ENCODE results near the gene ETV4. TPM values are rescaled to one million over a fixed set of nuclear protein-coding genes. Genes with fewer than 3 reads are reported as not detected.

The ETV4 gene
- total RNA-seq, 4 donors from 2014 or later, result 1.1 to 9.0 (median 5.3) TPM

DNA sequence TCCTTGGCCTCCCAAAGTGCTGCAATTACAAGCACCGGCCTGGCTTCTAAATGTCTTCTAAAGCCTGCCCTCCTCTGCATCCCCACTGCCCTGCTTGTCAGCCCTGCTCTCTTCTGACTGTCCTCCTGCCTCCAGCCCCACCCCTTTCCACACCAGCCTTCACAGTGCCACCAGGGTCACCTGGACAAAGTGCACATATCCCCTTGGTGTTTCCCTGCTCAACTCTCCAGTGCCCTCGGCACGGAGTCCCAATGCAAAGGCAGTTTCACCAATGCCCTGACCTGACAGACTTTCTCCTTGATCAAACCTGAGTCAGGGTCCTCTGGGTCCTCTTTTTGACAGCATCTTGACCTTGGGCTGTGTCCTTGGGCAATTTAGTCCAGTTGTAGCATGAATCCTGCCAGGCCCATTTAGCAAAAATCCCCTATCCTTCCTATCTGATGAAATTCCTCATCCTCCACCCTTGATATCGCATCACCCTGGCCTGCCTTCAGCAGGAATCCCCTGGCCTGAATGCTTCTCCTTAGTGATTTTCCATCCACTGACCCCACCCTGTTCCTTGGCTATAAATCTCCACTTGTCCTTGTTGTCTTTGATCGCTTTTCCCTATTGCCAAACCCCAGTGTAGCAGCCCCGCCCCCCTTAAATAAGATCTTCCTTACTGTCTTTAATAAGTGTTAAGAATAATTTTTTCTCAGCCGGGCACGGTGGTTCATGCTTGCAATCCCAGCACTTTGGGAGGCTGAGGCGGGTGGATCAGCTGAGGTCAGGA is 42.7 kb upstream of the ETV4 start:
- peaks cover 0 to 7% of the 10 kb centered on the region in 2 donors for H3K4me1 ChIP-seq
- DNase-seq, result no peak
- H3K9me3 ChIP-seq, result no peaks in the 10 kb centered on the region
- intact Hi-C loops (cut with DNase I), result no loop called here
- no peak overlapping the region for H3K4me3 ChIP-seq (replicated peaks in 1 of 3)
- no peak overlapping the region for H3K27ac ChIP-seq
- no peaks in the 10 kb centered on the region for H3K27me3 ChIP-seq
- no peaks in the 10 kb centered on the region for H3K36me3 ChIP-seq
- 78 to 86% methylated on average over 9 of the region's 9 CpGs for WGBS, 2 donors
- no peak for TF ChIP-seq POLR2A (IDR thresholded peaks at IDR 0.05)
- TF ChIP-seq, protein P1, sequence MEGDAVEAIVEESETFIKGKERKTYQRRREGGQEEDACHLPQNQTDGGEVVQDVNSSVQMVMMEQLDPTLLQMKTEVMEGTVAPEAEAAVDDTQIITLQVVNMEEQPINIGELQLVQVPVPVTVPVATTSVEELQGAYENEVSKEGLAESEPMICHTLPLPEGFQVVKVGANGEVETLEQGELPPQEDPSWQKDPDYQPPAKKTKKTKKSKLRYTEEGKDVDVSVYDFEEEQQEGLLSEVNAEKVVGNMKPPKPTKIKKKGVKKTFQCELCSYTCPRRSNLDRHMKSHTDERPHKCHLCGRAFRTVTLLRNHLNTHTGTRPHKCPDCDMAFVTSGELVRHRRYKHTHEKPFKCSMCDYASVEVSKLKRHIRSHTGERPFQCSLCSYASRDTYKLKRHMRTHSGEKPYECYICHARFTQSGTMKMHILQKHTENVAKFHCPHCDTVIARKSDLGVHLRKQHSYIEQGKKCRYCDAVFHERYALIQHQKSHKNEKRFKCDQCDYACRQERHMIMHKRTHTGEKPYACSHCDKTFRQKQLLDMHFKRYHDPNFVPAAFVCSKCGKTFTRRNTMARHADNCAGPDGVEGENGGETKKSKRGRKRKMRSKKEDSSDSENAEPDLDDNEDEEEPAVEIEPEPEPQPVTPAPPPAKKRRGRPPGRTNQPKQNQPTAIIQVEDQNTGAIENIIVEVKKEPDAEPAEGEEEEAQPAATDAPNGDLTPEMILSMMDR (IDR thresholded peaks at IDR 0.05), result no peak

DNA sequence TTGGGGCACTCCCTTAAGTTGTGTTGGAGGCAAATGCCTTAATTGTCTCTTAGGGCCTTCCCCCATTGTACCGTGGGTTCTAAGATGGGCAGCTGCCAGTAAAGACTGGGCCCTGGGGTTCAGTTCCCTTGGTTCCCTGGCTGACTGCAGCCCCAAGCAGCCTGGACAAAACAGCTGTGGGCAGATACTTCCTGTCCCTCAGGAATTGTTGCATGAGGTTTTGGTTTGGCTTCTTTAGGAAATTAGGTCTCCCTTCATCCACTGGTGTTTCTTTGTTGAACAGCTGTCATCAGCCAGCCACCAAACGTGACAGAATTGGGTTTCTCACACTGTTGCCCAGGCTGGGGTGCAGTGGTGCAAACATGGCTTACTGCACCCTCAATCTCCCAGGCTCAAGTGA is 42.0 kb upstream of the ETV4 start:
- H3K4me3 ChIP-seq (replicated peaks in 1 of 3), result no peak overlapping the region
- H3K27ac ChIP-seq, result no peak overlapping the region
- WGBS, 2 donors, result 47 to 63% methylated on average over 2 of the region's 2 CpGs
- DNase-seq, result no peak
- no peak for TF ChIP-seq POLR2A (IDR thresholded peaks at IDR 0.05)
- TF ChIP-seq, protein P1 (IDR thresholded peaks at IDR 0.05), result no peak
- no peaks in the 10 kb centered on the region for H3K27me3 ChIP-seq
- intact Hi-C loops (cut with DNase I), result no loop called here
- no peaks in the 10 kb centered on the region for H3K9me3 ChIP-seq
- H3K36me3 ChIP-seq, result no peaks in the 10 kb centered on the region
- H3K4me1 ChIP-seq, result peaks cover 0 to 7% of the 10 kb centered on the region in 2 donors

DNA sequence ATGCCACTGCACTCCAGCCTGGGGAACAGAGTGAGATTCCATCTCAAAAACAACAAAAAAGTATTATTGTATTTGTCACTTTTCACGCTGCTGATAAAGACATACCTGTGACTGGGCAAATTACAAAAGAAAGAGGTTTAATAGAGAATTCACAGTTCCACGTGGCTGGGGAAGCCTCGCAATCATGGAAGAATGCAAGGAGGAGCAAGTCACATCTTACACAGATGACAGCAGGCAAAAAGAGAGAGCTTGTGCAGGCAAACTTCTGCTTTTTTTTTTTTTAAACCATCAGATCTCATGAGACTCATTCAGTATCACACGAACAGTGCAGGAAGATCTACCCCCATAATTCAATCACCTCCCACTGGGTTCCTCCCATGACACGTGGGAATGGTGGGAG is 41.5 kb upstream of the ETV4 start:
- 74 to 80% methylated on average over 5 of the region's 5 CpGs for WGBS, 2 donors
- Histone ChIP-seq H3K36me3 (no peaks in the 10 kb centered on the region), H3K27me3 (no peaks in the 10 kb centered on the region), H3K4me3 (replicated peaks in 1 of 3) (no peak overlapping the region), H3K4me1 (peaks cover 0 to 7% of the 10 kb centered on the region in 2 donors), H3K27ac (no peak overlapping the region), H3K9me3 (no peaks in the 10 kb centered on the region)
- DNase-seq, result no peak
- TF ChIP-seq POLR2A (IDR thresholded peaks at IDR 0.05), result no peak
- intact Hi-C loops (cut with DNase I), result no loop called here

DNA sequence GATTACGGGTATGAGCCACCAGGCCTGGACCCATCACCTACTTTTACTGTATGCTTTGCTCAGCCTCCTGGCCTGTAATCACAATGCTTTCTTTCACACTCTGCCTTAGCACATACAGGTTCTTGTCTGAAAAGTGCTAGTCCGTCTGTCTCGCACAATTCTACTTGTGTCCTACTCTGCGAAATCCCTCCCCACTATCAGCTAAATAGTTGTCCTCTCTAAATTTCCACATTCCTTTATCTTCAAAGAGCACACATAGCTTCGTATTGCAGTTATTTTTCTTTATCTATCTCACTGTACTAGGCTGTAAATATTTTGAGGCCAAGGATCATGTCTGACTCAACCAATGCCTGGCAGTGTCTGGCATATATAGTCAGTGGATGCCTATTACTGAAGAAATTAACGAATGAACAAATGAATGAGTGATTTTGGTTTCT is 38.5 kb upstream of the ETV4 start:
- 96 to 99% methylated on average over 6 of the region's 6 CpGs for WGBS, 2 donors
- Histone ChIP-seq H3K9me3 (no peaks in the 10 kb centered on the region), H3K27me3 (no peaks in the 10 kb centered on the region), H3K36me3 (no peaks in the 10 kb centered on the region), H3K27ac (no peak overlapping the region), H3K4me3 (replicated peaks in 1 of 3) (no peak overlapping the region), H3K4me1 (no peaks in the 10 kb centered on the region)
- no peak for DNase-seq
- TF ChIP-seq POLR2A (IDR thresholded peaks at IDR 0.05), result no peak
- TF ChIP-seq, protein P1 (IDR thresholded peaks at IDR 0.05), result no peak
- intact Hi-C loops (cut with DNase I), result no loop called here

DNA sequence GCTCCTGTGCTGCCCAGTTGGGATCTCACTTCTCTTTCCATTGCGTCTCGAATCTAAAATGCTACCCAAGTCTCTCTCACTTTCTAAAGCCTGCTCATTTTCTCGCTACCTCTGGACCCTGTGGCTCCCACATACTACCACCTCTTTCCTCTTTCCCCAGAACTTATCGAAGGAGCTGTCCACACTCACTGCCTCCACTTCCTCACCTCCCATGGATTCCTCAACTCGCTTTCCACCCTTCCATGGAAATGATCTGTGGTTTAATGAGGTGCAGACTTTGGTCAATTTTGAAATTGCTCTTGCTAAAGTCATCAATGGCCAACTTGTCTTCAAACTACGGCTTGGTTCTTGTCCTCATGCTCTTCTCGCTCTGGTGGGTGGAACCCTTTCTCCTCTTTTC is 37.2 kb upstream of the ETV4 start:
- Histone ChIP-seq H3K36me3 (no peaks in the 10 kb centered on the region), H3K27me3 (no peaks in the 10 kb centered on the region), H3K4me1 (peaks cover 0 to 8% of the 10 kb centered on the region in 2 donors), H3K27ac (no peak overlapping the region), H3K4me3 (replicated peaks in 1 of 3) (no peak overlapping the region), H3K9me3 (no peaks in the 10 kb centered on the region)
- no peak for DNase-seq
- 93 to 94% methylated on average over 7 of the region's 7 CpGs for WGBS, 2 donors
- TF ChIP-seq, protein P1 (IDR thresholded peaks at IDR 0.05), result no peak
- TF ChIP-seq POLR2A (IDR thresholded peaks at IDR 0.05), result no peak
- intact Hi-C loops (cut with DNase I), result no loop called here

All from thyroid gland (tissue), 4 donors.